GM12878 (cell line): ENCODE data around the gene EPRS1. TPM values are rescaled to one million over a fixed set of nuclear protein-coding genes. Genes with fewer than 3 reads are reported as not detected.

Source experiments
- ATAC-seq: fragments of 200-7000 bp; cut with Tn5 transposase; 3 replicates; pipeline ENCODE4 v1.9.1; 2020; ENCODE audit warnings: mild to moderate bottlenecking, moderate library complexity
- BruUV-seq: library from RNA; stranded (reverse); fragments of 400-500 nt; replicated peaks from 2 replicates; lab custom pipeline; 2021; lab: Mats Ljungman, UMichigan
- CTCF ChIA-PET: fragments of 300-600 bp; sonication (Branson Sonifier 250); formaldehyde crosslinking; extraction: SDS; loops from one replicate; lab custom pipeline; 2021; ENCODE audit warnings: inconsistent platforms; lab: Yijun Ruan, JAX
- POLR2A ChIA-PET: fragments of 350-600 bp; formaldehyde crosslinking; extraction: SDS; loops from one replicate; lab custom pipeline; 2021; ENCODE audit warnings: inconsistent platforms; lab: Charles Lee
- RAD21 ChIA-PET: fragments of 300-600 bp; sonication (Branson Sonifier 250); formaldehyde crosslinking; loops from one replicate; lab custom pipeline; 2023; ENCODE audit warnings: antibody characterized with exemption; ENCODE audit not compliant: unreplicated experiment; lab: Charles Lee
- SMC1A ChIA-PET: fragments of 300-600 bp; sonication (Branson Sonifier 250); formaldehyde crosslinking; loops from one replicate; lab custom pipeline; 2023; ENCODE audit not compliant: unreplicated experiment, uncharacterized antibody; lab: Charles Lee
- DNase-seq: peaks from one replicate; pipeline ENCODE4 v3.0.0-alpha.2; 2011; ENCODE audit warnings: low read depth, low spot score
- FAIRE-seq: peaks from 3 replicates; lab custom pipeline; 2011; peaks lifted over from hg19 to GRCh38; lab: Jason Lieb, UNC
- H2AFZ ChIP-seq: 2 replicates; pipeline ENCODE4 v1.6.0; 2011; ENCODE audit warnings: low read depth, low read length, control low read depth; ENCODE audit not compliant: control insufficient read depth
- H3K27ac ChIP-seq: 2 replicates; pipeline ENCODE4 v1.5.1; 2011; ENCODE audit warnings: control low read depth; ENCODE audit not compliant: control insufficient read depth, insufficient read depth
- H3K27me3 ChIP-seq, 2 experiments: replicated peaks in 1 of 2; 2 replicates each; pipeline versions ENCODE4 v1.6.0 to v1.6.1; 2011; ENCODE audit warnings: low read length in 1 of 2; ENCODE audit not compliant: control insufficient read depth in 2 of 2, insufficient read depth in 2 of 2
- H3K36me3 ChIP-seq, 2 experiments: 2 replicates each; pipeline ENCODE4 v1.5.1; 2011; ENCODE audit warnings: low read length in 1 of 2; ENCODE audit not compliant: control insufficient read depth in 2 of 2, insufficient read depth in 2 of 2
- H3K4me1 ChIP-seq: 2 replicates; pipeline ENCODE4 v1.6.1; 2011; ENCODE audit warnings: mild to moderate bottlenecking, low read length, moderate library complexity, mixed read lengths; ENCODE audit not compliant: control insufficient read depth, insufficient read depth
- H3K4me2 ChIP-seq: 2 replicates; pipeline ENCODE4 v1.6.0; 2011; ENCODE audit warnings: control low read depth; ENCODE audit not compliant: control insufficient read depth, insufficient read depth
- H3K4me3 ChIP-seq: fragments of 200-600 bp; sonication (generic); 2 replicates; pipeline ENCODE4 v1.5.1; 2016
- H3K79me2 ChIP-seq: 2 replicates; pipeline ENCODE4 v1.6.0; 2011; ENCODE audit warnings: low read length; ENCODE audit not compliant: control insufficient read depth, insufficient read depth
- H3K9ac ChIP-seq: 2 replicates; pipeline ENCODE4 v1.8.0; 2011; ENCODE audit warnings: low read length, control low read depth, mixed read lengths; ENCODE audit not compliant: control insufficient read depth, insufficient read depth
- H3K9me3 ChIP-seq: replicated peaks from 3 replicates; pipeline ENCODE4 v1.5.1; 2011; ENCODE audit warnings: mild to moderate bottlenecking, low read length; ENCODE audit not compliant: control insufficient read depth, insufficient read depth
- H4K20me1 ChIP-seq: 2 replicates; pipeline ENCODE4 v1.6.0; 2011; ENCODE audit not compliant: control insufficient read depth, insufficient read depth
- ATF2 ChIP-seq: IDR thresholded peaks from 2 replicates; pipeline ENCODE4 v1.6.1; 2012; ENCODE audit warnings: low read length, inconsistent platforms
- BCL11A ChIP-seq: IDR thresholded peaks from 2 replicates; pipeline ENCODE4 v1.6.1; 2011; ENCODE audit warnings: low read depth, low read length
- DPF2 ChIP-seq: fragments of 450-650 bp; IDR thresholded peaks from 2 replicates; pipeline ENCODE4 v1.6.1; 2017; ENCODE audit warnings: mild to moderate bottlenecking
- FOXM1 ChIP-seq: IDR thresholded peaks from 2 replicates; pipeline ENCODE4 v1.6.1; 2012; ENCODE audit warnings: low read depth, mild to moderate bottlenecking, inconsistent platforms, low read length, moderate library complexity
- HCFC1 ChIP-seq: fragments of 150-350 bp; IDR thresholded peaks from 2 replicates; pipeline ENCODE4 v1.6.1; 2014; ENCODE audit warnings: low read length
- JUND ChIP-seq: IDR thresholded peaks from 2 replicates; pipeline ENCODE4 v1.6.1; 2012; ENCODE audit warnings: low read depth, mild to moderate bottlenecking, low read length, improper control_type of control experiment, moderate library complexity
- MTA2 ChIP-seq: fragments of 450-650 bp; IDR thresholded peaks from 2 replicates; pipeline ENCODE4 v1.6.1; 2016; ENCODE audit warnings: low read depth, mild to moderate bottlenecking, moderate library complexity
- RCOR1 ChIP-seq: conservative IDR thresholded peaks from 2 replicates; pipeline ENCODE4 v1.6.1; 2012; ENCODE audit warnings: low read depth, low read length, improper control_type of control experiment
- RFX5 ChIP-seq: IDR thresholded peaks from 2 replicates; pipeline ENCODE4 v1.6.1; 2011; ENCODE audit warnings: low read depth, low read length, improper control_type of control experiment
- SIN3A ChIP-seq: IDR thresholded peaks from 2 replicates; pipeline ENCODE4 v1.6.1; 2012; ENCODE audit warnings: low read depth, low read length, improper control_type of control experiment
- TCF3 ChIP-seq: IDR thresholded peaks from 2 replicates; pipeline ENCODE4 v1.6.1; 2012; ENCODE audit warnings: low read depth, mild to moderate bottlenecking, low read length, borderline replicate concordance; ENCODE audit not compliant: insufficient read depth
- USF2 ChIP-seq: IDR thresholded peaks from 2 replicates; pipeline ENCODE4 v1.6.1; 2011; ENCODE audit warnings: low read depth, low read length, improper control_type of control experiment, borderline replicate concordance
- WGBS: methylation state at CpG from one replicate; pipeline ENCODE4 v1.1.6; 2016; ENCODE audit warnings: low lambda C conversion rate; ENCODE audit not compliant: insufficient replicate concordance, insufficient coverage; ENCODE audit errors: missing lambda C conversion rate; 5-methylcytosine and 5-hydroxymethylcytosine counted together
- in situ Hi-C: fragments of 300-500 bp; cut with MboI; formaldehyde crosslinking; loops from 9 replicates; pipeline ENCODE4 v1.14.3; 2018; ENCODE audit warnings: mixed read lengths
- intact Hi-C: fragments of 100-400 bp; cut with micrococcal nuclease; formaldehyde crosslinking; loops from one replicate; pipeline ENCODE4 v1.14.2; 2022; ENCODE audit not compliant: unreplicated experiment
- polyA plus RNA-seq, 11 experiments: library from polyadenylated mRNA; depleted of rRNA in 4 of 11; unstranded in 6 of 11; stranded (reverse) in 5 of 11; fragments of >200 nt; fragmentation: Nextera tagmentation in 4 of 11; fragmentation: Illumina TruSeq in 1 of 11; extraction: Ambion mirVana in 4 of 11; extraction: Trizol in 1 of 11; gene quantifications; 1 replicate in 1 of 11; 2 replicates in 10 of 11; pipeline versions ENCODE4 v1.2.1 to v1.2.3, GENCODE V29; 2011 to 2016; ENCODE audit warnings: inconsistent platforms in 2 of 11, missing spikeins in 2 of 11, low read depth in 1 of 11
- total RNA-seq, 4 experiments: library from RNA; depleted of rRNA in 3 of 4; stranded (reverse); fragments of >200 nt in 3 of 4; fragmentation: Illumina TruSeq in 1 of 4; extraction: Trizol in 1 of 4; gene quantifications; 2 replicates each; pipeline versions ENCODE4 v1.2.1 to v1.2.3, GENCODE V29; 2013 to 2021

Gene EPRS1
- total and polyA plus RNA-seq, 10 of the 15 experiments (the other 5 are each of a cell fraction or from before 2014, with no cell fraction given), result 68.2 to 175 (median 119) TPM

- WGBS, result 59% methylated on average over 4 of the region's 5 CpGs
- Histone ChIP-seq H3K4me2 (no peak overlapping the region), H2AFZ (no peak overlapping the region), H3K36me3 (peaks cover 2 to 22% of the 10 kb centered on the region in 2 experiments), H3K27me3 (no peaks in the 10 kb centered on the region), H3K27ac (no peak overlapping the region), H3K79me2 (no peaks in the 10 kb centered on the region), H3K9ac (no peak overlapping the region), H3K4me1 (no peaks in the 10 kb centered on the region), H3K4me3 (no peak overlapping the region), H3K9me3 (no peaks in the 10 kb centered on the region), H4K20me1 (no peaks in the 10 kb centered on the region)
- DNase-seq, result no peak
- ATAC-seq, result no peak
- no peak for FAIRE-seq
- SMC1A ChIA-PET, result interaction anchor here (1.2 to 1.3 kb wide), 2 partner anchors 8 to 11 kb away, joined by 3 read pairs; no protein-coding TSS in a partner anchor
- no TSS peak for BruUV-seq
- intact Hi-C loops (no loop called here), in situ Hi-C loops (no loop called here)
- CTCF ChIA-PET, result interaction anchor here (0.7 kb wide), 1 partner anchor 12 kb away, joined by 3 read pairs; no protein-coding TSS in a partner anchor
- POLR2A ChIA-PET, result interaction anchor here (0.6 to 0.7 kb wide), 2 partner anchors 15 to 88 kb away, joined by 6 to 7 read pairs; no protein-coding TSS in a partner anchor
- RAD21 ChIA-PET, result no interaction called here
- TF ChIP-seq JUND (no peak), HCFC1 (no peak), RFX5 (no peak), RCOR1 (no peak), MTA2 (no peak), USF2 (no peak), SIN3A (no peak), ATF2 (no peak), FOXM1 (no peak), DPF2 (no peak), BCL11A (no peak), TCF3 (no peak)
Measured at GRCh38 chr1:220005489-220005888, 40.8 kb downstream of the EPRS1 start.
